ENCODE data around the gene ZNF496. TPM values are rescaled to one million over a fixed set of nuclear protein-coding genes. Genes with fewer than 3 reads are reported as not detected.

ZNF496 gene
- total RNA-seq, 1 experiment from 2014 or later, result 66.5 TPM

GRCh38 chr1:247357781-247358211 is 26.1 kb upstream of the ZNF496 start:
- Histone ChIP-seq H3K27ac (ENCODE audit: insufficient read length, low read depth, low read length) (no peak overlapping the region), H3K27me3 (ENCODE audit: insufficient read depth, low read length) (no peaks in the 10 kb centered on the region), H4K91ac (ENCODE audit: insufficient read length, low read depth, low read length) (no peak overlapping the region), H3K4ac (ENCODE audit: low read depth, low read length) (no peak overlapping the region), H2BK5ac (ENCODE audit: insufficient read length, low read length) (no peak overlapping the region), H2BK20ac (ENCODE audit: low read depth, low read length, poor library complexity, severe bottlenecking) (no peak overlapping the region), H2BK15ac (ENCODE audit: low read depth, low read length) (no peak overlapping the region), H3K18ac (ENCODE audit: insufficient read length, low read depth, low read length) (no peak overlapping the region), H3K4me2 (ENCODE audit: insufficient read depth, insufficient read length, low read length) (no peak overlapping the region), H2AK5ac (ENCODE audit: insufficient read length, low read length) (no peak overlapping the region), H3K9me3 (ENCODE audit: control insufficient read depth, low read depth, low read length) (no peaks in the 10 kb centered on the region), H3K79me2 (ENCODE audit: insufficient read depth, low read length) (no peaks in the 10 kb centered on the region), H3K79me1 (ENCODE audit: insufficient read depth, low read depth, low read length, poor library complexity, severe bottlenecking) (no peaks in the 10 kb centered on the region), H4K8ac (replicated peaks; ENCODE audit: insufficient read length, low read depth, low read length) (no peak overlapping the region), H2BK120ac (ENCODE audit: low read depth, low read length, poor library complexity, severe bottlenecking) (no peak overlapping the region), H3T11ph (ENCODE audit: low read length) (no peak overlapping the region), H4K5ac (ENCODE audit: insufficient read length, low read depth, low read length) (no peak overlapping the region), H2AFZ (ENCODE audit: low read length) (no peak overlapping the region), H3K4me1 (ENCODE audit: insufficient read depth, low read length) (peaks cover 3% of the 10 kb centered on the region; the same call in 1 of the 2 replicates), H2BK12ac (ENCODE audit: insufficient read length, low read depth, low read length) (no peak overlapping the region), H4K20me1 (ENCODE audit: control insufficient read depth, insufficient read depth, insufficient read length) (no peaks in the 10 kb centered on the region), H3K56ac (ENCODE audit: insufficient read length, low read depth, low read length) (no peak overlapping the region), H3K9ac (ENCODE audit: extremely low read depth, insufficient read length, low read length) (no peak overlapping the region), H3K23ac (ENCODE audit: insufficient read length, low read depth, low read length) (no peak overlapping the region), H3K23me2 (ENCODE audit: insufficient read length, low read depth, low read length, poor library complexity, severe bottlenecking) (no peaks in the 10 kb centered on the region), H3K14ac (ENCODE audit: insufficient read depth, low read length) (no peak overlapping the region)
- no CpG with 5 or more reads among the region's 6 CpGs for WGBS (ENCODE audit: extremely low coverage, insufficient read length, low lambda C conversion rate)
- H3K36me3 Mint-ChIP-seq (ENCODE audit: insufficient read depth in 1 of 3, low read depth in 3 of 3), result peaks cover 6 to 14% (median 11%) of the 10 kb centered on the region in 3 experiments
- no peak overlapping the region for H3K4me3 Mint-ChIP-seq
- H3K27me3 Mint-ChIP-seq (ENCODE audit: low read depth), result peaks cover 26% of the 10 kb centered on the region
- peaks cover 10 to 14% of the 10 kb centered on the region in 2 experiments; a peak in 3 of 5 replicates for H3K9me3 Mint-ChIP-seq
- TF ChIP-seq CTCF (conservative IDR thresholded peaks at IDR 0.05), result no peak
- H3K4me1 Mint-ChIP-seq, result peaks cover 35 to 36% of the 10 kb centered on the region in 2 experiments
- no peak overlapping the region for H3K27ac Mint-ChIP-seq
- DNase-seq, result no peak

All from H9 (cell line).